ENCODE measurements around the gene TSPYL1.

DNA sequence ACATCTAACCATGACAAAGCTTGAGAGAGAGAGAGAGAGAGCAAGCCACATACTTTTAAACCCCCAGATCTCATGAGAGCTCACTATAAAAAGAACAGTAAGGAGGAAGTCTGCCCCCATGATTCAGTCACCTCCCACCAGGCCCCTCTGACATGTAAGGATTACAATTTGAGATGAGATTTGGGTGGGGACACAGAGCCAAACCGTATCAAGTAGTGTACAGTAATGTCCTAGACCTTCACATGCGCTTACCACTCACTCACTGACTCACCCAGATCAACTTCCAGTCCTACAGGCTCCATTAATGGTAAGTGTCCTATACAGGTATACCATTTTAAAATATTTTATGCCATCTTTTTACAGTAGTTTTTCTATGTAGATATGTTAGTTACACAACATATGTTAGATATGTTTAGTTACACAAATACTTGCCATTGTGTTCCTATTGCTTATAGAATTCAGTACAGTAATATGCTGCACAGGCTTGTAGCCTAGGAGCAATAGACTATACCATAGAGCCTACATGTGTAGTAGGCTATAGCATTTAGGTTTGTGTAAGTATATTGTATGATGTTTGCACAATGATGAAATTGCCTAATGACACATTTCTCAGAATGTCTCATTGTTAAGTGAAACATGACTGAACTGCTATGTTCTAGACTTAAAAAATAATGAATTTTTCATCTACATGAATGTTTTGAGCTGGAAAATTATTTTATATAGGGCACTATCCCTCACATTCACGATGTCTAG, 11.7 kb downstream of the TSPYL1 start:
- TF ChIP-seq POLR2A (IDR thresholded peaks at IDR 0.05; ENCODE audit: low read length) (no peak), GATA1 (IDR thresholded peaks at IDR 0.05; ENCODE audit: low read depth, low read length) (no peak)

All from erythroblast (primary cell).